NCI-H146 treated with DMSO at 0.1 percent for 48 hours (cell line): ENCODE measurements around the gene MAP1LC3B.
"Not testable (repeated sequence)": the region's sequence is repeated elsewhere in the genome, so short reads cannot be mapped to it uniquely, and the experiment has no call there.

Source experiments
- DNase-seq: peaks from one replicate; lab custom pipeline; 2025; ENCODE audit not compliant: unreplicated experiment; lab: John Stamatoyannopoulos, UW

The MAP1LC3B gene

GRCh38 chr16:87380881-87381280 is 11.3 kb upstream of the MAP1LC3B start:
- DNase-seq = no peak

- no peak for DNase-seq
Observed at GRCh38 chr16:87382023-87382785, 9.9 kb upstream of the MAP1LC3B start.

GRCh38 chr16:87383505-87384161 is 8.5 kb upstream of the MAP1LC3B start, which contains the start of gene FBXO31:
Gene FBXO31, minus strand, starts transcription at chr16:87383776. Its CDS starts 32 bp downstream, at chr16:87383744.
- peak; percentile 70 for DNase-seq

- peak; percentile 64 for DNase-seq
Observed at GRCh38 chr16:87384162-87384874, 7.8 kb upstream of the MAP1LC3B start.

GRCh38 chr16:87384875-87385167 is 7.3 kb upstream of the MAP1LC3B start:
- DNase-seq = not testable (repeated sequence)

- DNase-seq = peak; percentile 90
Observed at GRCh38 chr16:87387942-87388817, 4.0 kb upstream of the MAP1LC3B start.

- no peak for DNase-seq
Observed at GRCh38 chr16:87388818-87389134, 3.4 kb upstream of the MAP1LC3B start.

- DNase-seq = no peak
Observed at GRCh38 chr16:87389245-87389644, 2.9 kb upstream of the MAP1LC3B start.

GRCh38 chr16:87389914-87390313 is 2.2 kb upstream of the MAP1LC3B start:
- DNase-seq = not testable (repeated sequence)

- DNase-seq = no peak
Observed at GRCh38 chr16:87390641-87391323, 1.4 kb upstream of the MAP1LC3B start.

GRCh38 chr16:87391324-87391949 is 699 bp upstream of the MAP1LC3B start:
- DNase-seq = no peak

GRCh38 chr16:87392821-87393679 is 914 bp downstream of the MAP1LC3B start:
- DNase-seq = no peak

- DNase-seq = no peak
Observed at GRCh38 chr16:87393680-87394055, 1.5 kb downstream of the MAP1LC3B start.

- DNase-seq = no peak
Observed at GRCh38 chr16:87395181-87395842, 3.2 kb downstream of the MAP1LC3B start.

- DNase-seq = no peak
Observed at GRCh38 chr16:87404764-87405625, 12.9 kb downstream of the MAP1LC3B start.

- no peak for DNase-seq
Observed at GRCh38 chr16:87406495-87407088, 14.5 kb downstream of the MAP1LC3B start.

GRCh38 chr16:87407511-87408112 is 15.5 kb downstream of the MAP1LC3B start:
- DNase-seq = no peak
